ENCODE measurements around the gene MBLAC2. TPM values are rescaled to one million over a fixed set of nuclear protein-coding genes. Genes with fewer than 3 reads are reported as not detected.

Gene MBLAC2
- total RNA-seq, result 3.1 and 4.0 TPM in 2 replicates

DNA sequence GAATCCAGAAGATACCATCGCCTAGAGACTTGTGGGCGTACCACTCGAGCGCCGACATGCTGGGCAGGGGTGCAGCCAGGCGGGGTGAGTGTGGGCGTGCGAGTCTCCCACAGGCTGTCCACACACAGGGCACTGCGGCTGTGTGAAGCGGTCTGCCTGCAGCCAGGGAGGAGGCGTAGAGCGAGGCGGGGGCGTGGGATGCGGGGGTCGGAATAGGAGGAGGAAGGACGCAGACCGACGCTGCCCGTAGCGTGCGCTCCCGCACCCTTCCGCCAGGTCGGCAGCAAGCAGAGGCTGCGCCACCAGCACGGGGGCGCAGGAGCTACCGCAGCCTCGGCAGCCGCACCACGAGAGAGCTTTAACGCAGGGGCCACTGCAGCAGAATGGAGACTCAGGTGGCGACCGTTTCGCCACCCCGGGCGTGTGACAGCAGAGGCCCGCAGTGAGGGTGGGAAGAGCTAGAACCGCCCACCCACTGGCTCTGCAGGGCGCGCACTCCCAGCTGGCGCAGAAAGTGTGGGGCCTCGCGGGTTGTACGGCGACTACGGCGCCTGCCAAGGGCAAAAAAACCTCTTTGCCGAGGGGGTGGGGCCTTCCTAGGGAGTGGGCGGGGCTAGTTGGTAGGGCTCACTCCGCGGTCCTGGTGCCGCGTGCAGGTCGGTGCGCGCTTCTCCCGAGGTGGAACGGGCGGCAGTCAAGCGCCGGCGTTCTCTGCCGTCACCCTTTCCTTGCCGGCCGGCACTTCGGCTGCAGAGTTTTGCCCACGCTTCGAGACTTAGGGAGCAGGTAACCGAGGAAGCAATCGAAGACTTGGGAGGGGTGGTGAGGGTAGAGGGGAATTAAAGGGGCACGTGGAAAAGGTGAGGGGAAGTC, at the start of gene MBLAC2, which contains the start of gene POLR3G:
MBLAC2 (minus strand) TSS at position 537 of the 873 bp plus-strand sequence; CDS start at position 58, 479 bp downstream.
POLR3G (plus strand) TSS at position 630 of the 873 bp plus-strand sequence. CDS start 10,704 bp downstream, outside the sequence.

GRCh38 chr5:90409318-90410177, 65.0 kb downstream of the MBLAC2 start, which contains the start of gene CETN3:
Gene CETN3 (minus strand): TSS chr5:90409756. CDS start chr5:90409661, 95 bp downstream.

Other genes starting within 250 kb of the MBLAC2 start
- 16.3 TPM in 2 replicates for gene CETN3, start 65.0 kb downstream of the MBLAC2 start, total RNA-seq
- gene POLR3G, start 93 bp upstream of the MBLAC2 start, total RNA-seq, result 6.8 and 20.5 TPM in 2 replicates
- 18.6 and 31.6 TPM in 2 replicates for gene LYSMD3, start 54.8 kb upstream of the MBLAC2 start, total RNA-seq
- 0.19 and 1.4 TPM in 2 replicates for gene ADGRV1, start 84.0 kb upstream of the MBLAC2 start, total RNA-seq